Fibroblast of skin of scalp (primary cell): ENCODE data around the gene RNASE9. TPM values are rescaled to one million over a fixed set of nuclear protein-coding genes. Genes with fewer than 3 reads are reported as not detected.
A peak's percentile ranks its signal among the peaks of the same experiment; 100 is the strongest.
"Not testable (repeated sequence)": the region's sequence is repeated elsewhere in the genome, so short reads cannot be mapped to it uniquely, and the experiment has no call there.

ENCODE experiments used
- DNase-seq: peaks from one replicate; pipeline ENCODE4 v3.0.0-alpha.2; 2013
- polyA plus RNA-seq, 2 experiments: library from polyadenylated mRNA; unstranded; fragments of 120-200 nt; gene quantifications; one replicate each; pipeline ENCODE4 v1.2.1, GENCODE V29; 2013; ENCODE audit not compliant: insufficient read length in 2 of 2

The RNASE9 gene
- not detected for polyA plus RNA-seq (2013, experiment 1 of 2; ENCODE audit: insufficient read length)
- polyA plus RNA-seq (2013, experiment 2 of 2; ENCODE audit: insufficient read length), result not detected

DNA sequence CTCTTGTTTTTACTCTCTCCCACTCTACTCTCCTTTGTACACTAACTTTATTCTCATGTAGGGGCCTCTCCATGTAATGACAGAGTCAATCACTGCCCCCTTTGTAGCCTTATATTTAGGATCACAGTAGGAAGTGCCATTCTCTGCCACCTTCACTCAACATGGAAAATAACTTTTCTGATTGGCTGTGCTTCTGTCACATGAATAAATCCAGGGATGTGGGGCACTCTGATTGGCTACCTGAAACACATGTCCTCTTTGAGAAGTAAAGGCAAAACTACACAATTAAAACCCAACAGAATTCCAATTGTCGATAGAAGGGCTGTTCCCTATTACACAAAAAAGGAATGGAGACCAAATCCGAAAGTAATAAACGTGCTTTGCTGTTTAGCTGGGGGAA lies at the start of gene RNASE9:
Gene RNASE9, minus strand, starts transcription at position 87 of the 400 bp plus-strand sequence.
- DNase-seq, result no peak

GRCh38 chr14:20610002-20610765 lies 49.3 kb upstream of the RNASE9 start:
- peak; percentile 86 for DNase-seq

DNA sequence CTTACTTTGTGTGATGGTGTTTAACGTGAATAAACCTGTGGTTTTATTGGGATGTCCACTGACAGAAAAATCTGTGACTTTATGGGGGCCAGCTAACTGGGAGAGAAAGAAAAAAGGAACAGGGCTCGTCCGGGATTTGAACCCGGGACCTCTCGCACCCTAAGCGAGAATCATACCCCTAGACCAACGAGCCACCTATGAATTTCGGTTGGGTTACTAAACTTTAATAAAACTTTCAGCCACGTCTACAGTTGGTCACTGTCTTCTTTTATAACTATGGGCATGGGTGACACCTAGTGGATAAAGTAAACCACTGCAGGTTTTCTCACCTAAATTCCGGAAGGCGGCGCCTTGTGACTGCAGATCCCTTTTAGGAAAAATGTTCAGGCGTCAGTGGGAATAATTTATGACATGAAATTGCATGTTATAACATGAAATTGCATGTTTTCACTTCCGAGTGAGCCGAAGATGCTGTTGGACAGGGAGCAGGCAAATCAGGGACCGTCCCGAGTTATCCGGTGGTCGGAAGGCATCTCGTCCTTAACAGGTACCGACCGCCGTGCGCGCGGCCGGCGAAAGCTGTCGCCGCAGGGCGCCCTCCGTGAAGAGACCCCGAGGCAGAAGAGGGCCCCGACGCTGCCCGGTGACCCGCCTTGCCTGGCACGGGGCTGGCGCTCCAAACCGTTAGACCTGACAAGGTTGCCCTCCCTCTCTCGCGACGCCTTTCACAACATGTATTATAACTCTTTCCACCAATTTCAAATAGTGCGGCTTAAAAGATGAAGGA lies 48.6 kb upstream of the RNASE9 start:
- DNase-seq, result peak; percentile 90

DNA sequence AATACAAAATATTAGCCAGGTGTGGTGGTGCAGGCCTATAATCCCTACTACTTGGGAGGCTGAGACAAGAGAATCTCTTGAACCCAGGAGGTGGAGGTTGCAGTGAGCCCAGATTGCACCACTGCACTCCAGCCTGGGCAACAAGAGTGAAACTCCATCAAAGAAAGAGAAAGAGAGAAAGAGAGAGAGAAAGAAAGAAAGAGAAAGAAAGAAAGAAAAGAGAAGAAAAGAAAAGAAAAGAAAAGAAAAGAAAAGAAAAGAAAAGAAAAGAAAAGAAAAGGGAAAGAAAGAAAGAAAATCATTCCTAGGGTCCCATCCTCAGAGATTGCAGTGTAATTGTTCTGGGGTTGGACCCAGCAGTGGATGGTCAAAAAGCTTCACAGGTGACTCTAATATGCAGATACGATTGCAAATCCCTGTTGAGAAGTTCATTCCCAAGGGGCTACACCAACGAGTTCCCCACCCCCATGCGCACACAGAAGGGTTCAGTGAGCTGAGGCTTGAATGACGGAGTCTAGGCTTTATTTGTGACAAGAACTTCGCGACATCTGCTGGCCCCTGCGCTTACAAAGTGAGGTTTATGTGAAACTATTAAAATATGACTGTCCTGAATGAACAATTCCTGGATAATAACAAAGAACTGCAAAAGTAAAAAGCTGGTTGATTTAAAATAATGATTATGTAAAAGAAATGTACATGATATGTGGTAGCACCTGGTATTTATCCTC lies 47.7 kb upstream of the RNASE9 start:
- DNase-seq, result no peak

- DNase-seq, result no peak
Measured at GRCh38 chr14:20607617-20608016, 46.8 kb upstream of the RNASE9 start.

- no peak for DNase-seq
Measured at GRCh38 chr14:20606902-20607242, 46.0 kb upstream of the RNASE9 start.

GRCh38 chr14:20606190-20606901 lies 45.5 kb upstream of the RNASE9 start:
- peak; percentile 22 for DNase-seq

GRCh38 chr14:20603813-20604690 lies 43.2 kb upstream of the RNASE9 start:
- DNase-seq, result no peak

DNA sequence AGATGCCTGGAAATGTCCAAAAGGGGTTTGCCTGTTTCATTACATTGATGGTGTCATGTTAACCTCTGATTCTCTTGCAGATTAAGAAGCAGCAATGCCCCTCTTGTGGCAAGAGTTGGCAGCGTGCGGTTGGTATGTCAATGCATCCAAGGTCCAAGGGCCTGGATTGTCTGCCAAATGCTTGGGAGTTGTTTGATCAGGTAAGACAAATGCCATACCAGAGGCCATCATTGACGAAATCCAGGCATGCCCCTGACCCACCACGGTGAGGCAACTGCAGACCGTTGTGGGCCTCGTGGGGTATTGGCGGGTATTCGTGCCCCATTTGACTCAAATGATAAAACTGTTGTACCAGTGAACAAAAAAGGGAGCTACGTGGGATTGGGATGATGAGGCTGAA lies 41.7 kb upstream of the RNASE9 start:
- DNase-seq, result no peak

DNA sequence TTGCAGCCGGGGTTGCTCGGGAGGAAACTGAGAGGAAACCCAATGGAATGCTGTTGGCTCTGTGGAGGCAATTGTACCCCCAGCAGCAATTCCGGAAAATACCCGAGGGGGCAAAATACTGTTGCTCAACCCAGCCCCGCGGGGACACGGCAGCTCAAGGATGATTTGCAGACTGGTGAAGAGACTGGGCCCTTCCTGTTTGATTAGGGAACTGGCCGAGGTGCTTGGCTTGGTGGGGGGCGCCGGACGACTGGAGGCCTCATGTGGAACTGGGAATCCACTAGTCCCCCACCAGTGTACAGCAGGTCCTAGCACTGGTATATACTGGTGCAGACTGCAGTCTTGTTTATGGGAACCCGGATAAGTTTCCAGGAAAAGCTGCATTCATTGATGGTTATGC lies 40.7 kb upstream of the RNASE9 start:
- no peak for DNase-seq

- no peak for DNase-seq
Measured at GRCh38 chr14:20597108-20597507, 36.3 kb upstream of the RNASE9 start.

DNA sequence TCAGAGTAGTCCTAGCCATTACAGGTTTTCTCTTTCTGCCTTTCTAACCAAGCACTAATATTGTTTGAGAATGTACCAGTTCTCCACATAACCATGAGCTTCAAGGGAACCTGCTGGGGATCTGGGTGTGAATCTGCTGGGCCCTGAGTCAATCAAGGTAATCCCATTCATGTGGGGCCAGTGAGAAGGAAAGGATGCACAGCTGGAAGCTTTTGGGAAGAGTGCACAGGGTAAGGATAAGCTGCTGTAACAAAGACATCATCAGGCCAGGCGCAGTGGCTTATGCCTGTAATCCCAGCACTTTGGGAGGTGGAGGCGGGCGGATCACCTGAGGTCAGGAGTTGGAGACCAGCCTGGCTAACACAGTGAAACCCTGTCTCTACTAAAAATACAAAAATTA lies 34.9 kb upstream of the RNASE9 start:
- DNase-seq, result not testable (repeated sequence)

DNA sequence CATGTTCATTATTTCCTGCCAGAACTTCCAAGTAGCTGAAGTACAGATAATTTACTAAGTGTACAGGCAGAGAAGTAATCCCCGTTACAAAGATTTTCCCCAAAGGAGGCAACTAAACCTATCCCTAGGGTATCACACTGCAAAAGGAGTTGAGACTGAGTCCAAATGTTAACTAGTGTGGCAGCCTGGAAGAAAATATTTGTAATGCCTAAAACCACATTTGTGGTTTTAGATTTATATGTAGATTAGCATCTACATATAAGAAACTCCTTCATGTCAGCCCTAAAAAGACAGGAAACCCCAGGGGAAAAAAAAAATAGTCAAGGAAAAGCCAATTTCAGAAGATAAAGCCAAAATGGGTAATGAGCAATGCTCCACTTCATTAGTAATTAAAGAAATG lies 31.7 kb upstream of the RNASE9 start:
- no peak for DNase-seq

GRCh38 chr14:20591235-20591634 lies 30.4 kb upstream of the RNASE9 start, which contains the start of gene RNASE12:
Gene RNASE12 (minus strand): TSS chr14:20591376. CDS start chr14:20590723, 653 bp downstream.
- no peak for DNase-seq

DNA sequence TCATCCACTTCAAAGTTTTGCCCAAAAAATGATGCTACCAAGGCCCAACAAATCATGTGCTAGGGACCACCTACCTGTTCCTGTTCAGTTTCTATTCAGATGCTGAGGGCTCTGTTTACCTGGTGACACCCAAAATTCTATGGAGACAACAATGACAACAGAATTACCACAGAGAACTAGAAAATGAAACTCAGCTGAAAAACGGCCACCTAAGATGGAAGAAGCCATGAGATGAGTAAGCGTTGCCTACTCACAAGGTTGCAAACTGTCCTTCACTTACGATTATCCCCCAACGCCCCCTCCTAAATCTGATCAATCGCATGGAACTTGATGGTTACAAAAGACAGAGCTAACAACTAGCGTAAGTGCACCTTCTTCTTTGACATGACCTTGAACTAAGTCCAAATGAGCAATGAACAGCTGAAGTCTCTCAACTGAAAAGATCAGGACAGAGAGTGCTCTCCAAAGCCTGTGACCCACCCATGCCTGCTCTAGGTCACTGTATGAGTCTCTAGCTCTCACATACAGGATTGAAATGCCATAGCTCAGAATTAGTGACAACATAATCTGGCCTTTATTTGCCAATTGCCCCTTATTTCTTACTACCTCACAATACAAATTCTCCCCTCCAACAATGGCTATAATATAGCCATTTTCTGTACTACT lies 26.8 kb upstream of the RNASE9 start, which contains the start of gene RNASE11:
Gene RNASE11, minus strand, starts transcription at position 513 of the 666 bp plus-strand sequence.
- no peak for DNase-seq

DNA sequence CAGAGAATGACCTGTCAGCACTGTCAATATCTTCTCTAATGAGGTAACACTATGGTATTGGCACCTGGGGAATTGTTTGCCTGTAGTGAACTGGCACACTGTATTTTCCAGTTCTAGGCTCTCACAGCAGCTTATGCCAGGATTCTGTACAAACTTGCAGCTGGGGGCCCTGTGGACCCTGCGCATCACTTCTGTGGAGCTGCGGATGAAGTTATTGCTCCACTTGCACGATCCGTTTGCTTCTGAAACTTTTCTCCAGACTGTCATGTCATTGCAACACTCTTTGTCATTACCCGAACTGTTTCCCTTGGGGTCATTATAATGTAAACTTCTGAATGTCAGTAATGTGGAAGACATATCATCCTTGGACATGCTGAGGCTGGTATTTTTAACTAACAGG lies 23.1 kb upstream of the RNASE9 start:
- DNase-seq, result no peak

GRCh38 chr14:20583142-20583541 lies 22.3 kb upstream of the RNASE9 start:
- DNase-seq, result no peak

GRCh38 chr14:20580242-20580641 lies 19.4 kb upstream of the RNASE9 start:
- no peak for DNase-seq

DNA sequence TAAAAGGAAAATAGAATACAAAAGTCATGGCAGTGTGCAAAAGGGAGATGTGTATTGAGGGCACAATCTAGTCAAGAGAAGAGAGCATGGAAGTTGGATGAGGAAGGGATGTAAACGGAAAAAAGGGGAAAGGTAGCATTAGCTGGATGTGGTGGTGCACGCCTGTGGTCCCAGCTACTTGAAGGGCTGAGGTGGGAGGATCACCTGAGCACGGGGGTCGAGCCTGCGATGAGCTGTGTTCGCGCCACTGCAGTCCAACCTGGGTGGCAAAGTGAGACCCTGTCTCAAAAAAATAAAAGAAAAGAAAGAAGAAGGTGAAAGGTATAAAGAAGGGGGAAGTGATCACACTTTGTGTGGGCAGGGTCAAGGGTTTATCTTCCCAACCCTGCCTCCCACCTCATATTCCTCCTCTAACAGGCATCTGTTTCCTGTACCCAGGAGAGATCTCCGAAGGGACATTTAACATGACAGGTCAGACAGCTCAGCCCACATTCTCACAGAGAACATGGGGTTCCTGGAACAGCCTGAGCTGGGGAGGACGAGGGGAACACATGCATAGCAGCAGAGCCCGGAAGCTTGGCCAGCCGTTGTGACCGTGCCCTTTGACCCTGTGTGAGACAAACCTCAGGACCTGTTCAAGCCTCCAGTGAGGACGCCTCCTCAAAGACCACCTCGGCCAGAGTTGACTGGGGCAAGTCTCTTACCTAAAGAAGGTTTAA lies 18.1 kb upstream of the RNASE9 start:
- DNase-seq, result no peak

- no peak for DNase-seq
Measured at GRCh38 chr14:20578325-20578724, 17.5 kb upstream of the RNASE9 start.
